Transverse colon (tissue), 4 donors: Measurements from ENCODE around the gene LRIG1.

ENCODE experiments used
- EP300 ChIP-seq: sonication (generic); formaldehyde crosslinking; IDR thresholded peaks from one replicate; pipeline ENCODE4 v1.6.1; 2017; ENCODE audit warnings: antibody characterized with exemption, low read depth
- POLR2A ChIP-seq: fragments of 450-650 bp; IDR thresholded peaks from one replicate; pipeline ENCODE4 v1.6.1; 2016; ENCODE audit warnings: antibody characterized with exemption, mild to moderate bottlenecking, moderate library complexity
- POLR2AphosphoS5 ChIP-seq, 3 donors: sonication (generic); formaldehyde crosslinking; IDR thresholded peaks; one replicate each; pipeline ENCODE4 v1.6.1; 2016; ENCODE audit warnings: antibody characterized with exemption in 3 of 3
- TF ChIP-seq, protein P1 (sequence below), 5 experiments: fragments of 200-600 bp in 3 of 5; fragments of 450-650 bp in 2 of 5; sonication (generic) in 3 of 5; IDR thresholded peaks; 1 replicate in 2 of 5; 2 replicates in 3 of 5; pipeline ENCODE4 v1.5.1; 2016 to 2017; ENCODE audit warnings: antibody characterized with exemption in 5 of 5, inconsistent platforms in 3 of 5, mild to moderate bottlenecking in 2 of 5, moderate library complexity in 1 of 5

DNA sequence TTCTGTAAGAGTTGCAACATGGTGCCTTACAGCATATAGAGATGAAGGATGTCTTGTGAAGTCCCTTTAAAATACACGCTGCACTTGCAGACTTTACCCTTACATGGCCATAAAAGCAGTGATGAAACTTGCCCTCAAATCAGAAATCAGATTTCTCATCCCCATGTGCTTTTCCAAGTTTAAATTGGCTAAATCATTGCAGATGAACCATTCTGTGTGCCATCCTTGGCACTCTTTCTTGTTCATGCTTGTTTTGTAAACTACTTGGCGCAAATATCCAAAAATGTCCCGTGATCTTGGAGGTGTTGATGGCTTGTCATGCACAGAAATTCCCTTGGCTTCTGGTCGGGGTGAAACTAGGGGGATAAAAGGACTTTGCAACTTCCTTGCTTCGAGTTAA is 135.7 kb downstream of the LRIG1 start:
- TF ChIP-seq, protein P1, sequence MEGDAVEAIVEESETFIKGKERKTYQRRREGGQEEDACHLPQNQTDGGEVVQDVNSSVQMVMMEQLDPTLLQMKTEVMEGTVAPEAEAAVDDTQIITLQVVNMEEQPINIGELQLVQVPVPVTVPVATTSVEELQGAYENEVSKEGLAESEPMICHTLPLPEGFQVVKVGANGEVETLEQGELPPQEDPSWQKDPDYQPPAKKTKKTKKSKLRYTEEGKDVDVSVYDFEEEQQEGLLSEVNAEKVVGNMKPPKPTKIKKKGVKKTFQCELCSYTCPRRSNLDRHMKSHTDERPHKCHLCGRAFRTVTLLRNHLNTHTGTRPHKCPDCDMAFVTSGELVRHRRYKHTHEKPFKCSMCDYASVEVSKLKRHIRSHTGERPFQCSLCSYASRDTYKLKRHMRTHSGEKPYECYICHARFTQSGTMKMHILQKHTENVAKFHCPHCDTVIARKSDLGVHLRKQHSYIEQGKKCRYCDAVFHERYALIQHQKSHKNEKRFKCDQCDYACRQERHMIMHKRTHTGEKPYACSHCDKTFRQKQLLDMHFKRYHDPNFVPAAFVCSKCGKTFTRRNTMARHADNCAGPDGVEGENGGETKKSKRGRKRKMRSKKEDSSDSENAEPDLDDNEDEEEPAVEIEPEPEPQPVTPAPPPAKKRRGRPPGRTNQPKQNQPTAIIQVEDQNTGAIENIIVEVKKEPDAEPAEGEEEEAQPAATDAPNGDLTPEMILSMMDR (IDR thresholded peaks at IDR 0.05) = no peak
- no peak for TF ChIP-seq POLR2A
- TF ChIP-seq POLR2AphosphoS5 (IDR thresholded peaks at IDR 0.05) = no peak
- TF ChIP-seq EP300 = no peak
